IMR-90 (cell line): ENCODE measurements around the gene MPL. TPM values are rescaled to one million over a fixed set of nuclear protein-coding genes. Genes with fewer than 3 reads are reported as not detected.

ENCODE experiments used
- ATAC-seq: fragments of 200-7000 bp; cut with Tn5 transposase; 2 replicates; pipeline ENCODE4 v1.9.1; 2020; ENCODE audit warnings: low read depth, mild to moderate bottlenecking, moderate library complexity
- BruUV-seq: library from RNA; stranded (reverse); fragments of 400-500 nt; replicated peaks from 2 replicates; lab custom pipeline; 2021; lab: Mats Ljungman, UMichigan
- CTCF ChIA-PET: fragments of 300-600 bp; formaldehyde crosslinking; extraction: SDS; loops from one replicate; lab custom pipeline; 2021; ENCODE audit warnings: antibody characterized with exemption; lab: Yijun Ruan, JAX
- POLR2A ChIA-PET: fragments of 300-600 bp; sonication (Branson Sonifier 250); formaldehyde crosslinking; loops from one replicate; lab custom pipeline; 2022; ENCODE audit warnings: antibody characterized with exemption; ENCODE audit not compliant: unreplicated experiment; lab: Charles Lee
- DNase-seq: peaks from one replicate; pipeline ENCODE4 v3.0.0; 2013
- H2AFZ ChIP-seq: replicated peaks from 2 replicates; pipeline ENCODE3; 2013; ENCODE audit warnings: low read length, mild to moderate bottlenecking; ENCODE audit not compliant: poor library complexity
- H2AK5ac ChIP-seq: 2 replicates; pipeline ENCODE4 v1.6.1; 2013; ENCODE audit warnings: low read depth, low read length, inconsistent platforms
- H2AK9ac ChIP-seq: replicated peaks from 2 replicates; pipeline ENCODE3; 2013; ENCODE audit warnings: mild to moderate bottlenecking, low read depth, low read length, moderate library complexity; ENCODE audit not compliant: poor library complexity
- H2BK120ac ChIP-seq: 2 replicates; pipeline ENCODE4 v1.6.1; 2013; ENCODE audit warnings: low read depth, low read length, inconsistent platforms
- H2BK15ac ChIP-seq: 3 replicates; pipeline ENCODE4 v1.6.1; 2013; ENCODE audit warnings: low read depth, low read length, inconsistent platforms
- H2BK20ac ChIP-seq: 2 replicates; pipeline ENCODE4 v1.6.1; 2013; ENCODE audit warnings: low read depth, mild to moderate bottlenecking, inconsistent platforms, low read length, moderate library complexity
- H2BK5ac ChIP-seq: 2 replicates; pipeline ENCODE4 v1.6.1; 2013; ENCODE audit warnings: mild to moderate bottlenecking, low read depth, low read length, inconsistent platforms; ENCODE audit not compliant: poor library complexity, severe bottlenecking
- H3K14ac ChIP-seq: replicated peaks from 2 replicates; pipeline ENCODE4 v1.6.1; 2013; ENCODE audit warnings: low read depth, low read length, inconsistent platforms
- H3K18ac ChIP-seq: 2 replicates; pipeline ENCODE4 v1.6.1; 2013; ENCODE audit warnings: low read depth, low read length, control low read depth
- H3K23ac ChIP-seq: 2 replicates; pipeline ENCODE4 v1.6.1; 2013; ENCODE audit warnings: low read depth, low read length, inconsistent platforms
- H3K27ac ChIP-seq: 2 replicates; pipeline ENCODE4 v1.5.1; 2013; ENCODE audit warnings: mild to moderate bottlenecking, control low read depth, low read length; ENCODE audit not compliant: insufficient read depth
- H3K27me3 ChIP-seq: 2 replicates; pipeline ENCODE4 v1.6.1; 2013; ENCODE audit warnings: low read length; ENCODE audit not compliant: control insufficient read depth, insufficient read depth
- H3K36me3 ChIP-seq: 2 replicates; pipeline ENCODE4 v1.6.1; 2013; ENCODE audit warnings: low read length, mixed read lengths; ENCODE audit not compliant: control insufficient read depth, insufficient read depth
- H3K4ac ChIP-seq: 2 replicates; pipeline ENCODE4 v1.6.1; 2013; ENCODE audit warnings: low read depth, low read length, inconsistent platforms
- H3K4me1 ChIP-seq: 2 replicates; pipeline ENCODE4 v1.6.1; 2013; ENCODE audit warnings: low read length, mixed read lengths; ENCODE audit not compliant: control insufficient read depth, insufficient read depth
- H3K4me2 ChIP-seq: 2 replicates; pipeline ENCODE4 v1.6.1; 2013; ENCODE audit warnings: low read depth, mild to moderate bottlenecking, control low read depth, low read length, moderate library complexity
- H3K4me3 ChIP-seq: 2 replicates; pipeline ENCODE4 v1.5.1; 2013; ENCODE audit warnings: low read depth, mild to moderate bottlenecking, control low read depth, low read length, moderate library complexity; ENCODE audit not compliant: insufficient read depth
- H3K56ac ChIP-seq: 2 replicates; pipeline ENCODE4 v1.6.1; 2013; ENCODE audit warnings: low read length, inconsistent platforms; ENCODE audit not compliant: insufficient read depth; ENCODE audit errors: extremely low read depth
- H3K79me1 ChIP-seq, 2 experiments: 2 replicates each; pipeline ENCODE4 v1.6.1; 2013; ENCODE audit warnings: low read length in 2 of 2, inconsistent platforms in 1 of 2, low read depth in 1 of 2
- H3K9ac ChIP-seq: 2 replicates; pipeline ENCODE4 v1.6.1; 2013; ENCODE audit warnings: low read depth, low read length, control low read depth
- H3K9me1 ChIP-seq: 2 replicates; pipeline ENCODE4 v1.6.1; 2013; ENCODE audit warnings: low read length, inconsistent platforms; ENCODE audit not compliant: insufficient read depth
- H3K9me3 ChIP-seq: 2 replicates; pipeline ENCODE4 v1.6.1; 2013; ENCODE audit warnings: low read length; ENCODE audit not compliant: control insufficient read depth, insufficient read depth
- H4K20me1 ChIP-seq: 2 replicates; pipeline ENCODE4 v1.6.1; 2013; ENCODE audit warnings: low read length, inconsistent platforms; ENCODE audit not compliant: insufficient read depth
- H4K5ac ChIP-seq: 2 replicates; pipeline ENCODE4 v1.6.1; 2013; ENCODE audit warnings: mild to moderate bottlenecking, low read depth, low read length, control low read depth
- H4K8ac ChIP-seq, 2 experiments: 2 replicates each; pipeline ENCODE4 v1.6.1; 2013; ENCODE audit warnings: low read depth in 2 of 2, low read length in 2 of 2, control low read depth in 1 of 2, inconsistent platforms in 1 of 2
- H4K91ac ChIP-seq: 2 replicates; pipeline ENCODE4 v1.6.1; 2013; ENCODE audit warnings: low read depth, low read length, inconsistent platforms; ENCODE audit not compliant: insufficient read depth
- BHLHE40 ChIP-seq: fragments of 150-350 bp; IDR thresholded peaks from 2 replicates; pipeline ENCODE4 v1.6.1; 2016; ENCODE audit warnings: mild to moderate bottlenecking, low read depth, low read length
- CTCF ChIP-seq: conservative IDR thresholded peaks from 2 replicates; pipeline ENCODE4 v1.5.1; 2012; ENCODE audit warnings: mild to moderate bottlenecking, low read depth, low read length, improper control_type of control experiment
- FOS ChIP-seq: fragments of 150-350 bp; IDR thresholded peaks from 2 replicates; pipeline ENCODE4 v1.6.1; 2016; ENCODE audit warnings: low read depth, low read length
- MAFK ChIP-seq: IDR thresholded peaks from 2 replicates; pipeline ENCODE4 v1.6.1; 2012; ENCODE audit warnings: low read depth, low read length, improper control_type of control experiment
- MXI1 ChIP-seq: IDR thresholded peaks from 2 replicates; pipeline ENCODE4 v1.6.1; 2012; ENCODE audit warnings: low read depth, mild to moderate bottlenecking, low read length, moderate library complexity, borderline replicate concordance
- NFE2L2 ChIP-seq: fragments of 150-350 bp; IDR thresholded peaks from 2 replicates; pipeline ENCODE4 v1.6.1; 2016; ENCODE audit warnings: low read depth, mild to moderate bottlenecking, low read length
- POLR2A ChIP-seq: IDR thresholded peaks from 2 replicates; pipeline ENCODE4 v1.6.1; 2012; ENCODE audit warnings: mild to moderate bottlenecking, low read depth, low read length
- RAD21 ChIP-seq: IDR thresholded peaks from 2 replicates; pipeline ENCODE4 v1.6.1; 2012; ENCODE audit warnings: low read length, improper control_type of control experiment
- SMC3 ChIP-seq: fragments of 150-350 bp; IDR thresholded peaks from 2 replicates; pipeline ENCODE4 v1.6.1; 2016; ENCODE audit warnings: low read depth, mild to moderate bottlenecking, antibody characterized with exemption, low read length, moderate library complexity
- USF2 ChIP-seq: fragments of 150-350 bp; IDR thresholded peaks from 2 replicates; pipeline ENCODE4 v1.6.1; 2017; ENCODE audit warnings: mild to moderate bottlenecking, antibody characterized with exemption, low read length, low read depth
- WGBS, 2 experiments: methylation state at CpG; one replicate each; pipeline versions ENCODE4 v1.1.5 to v1.1.7; 2013; ENCODE audit warnings: missing lambda C conversion rate in 2 of 2; ENCODE audit not compliant: insufficient read length in 1 of 2; ENCODE audit errors: extremely low coverage in 2 of 2; 5-methylcytosine and 5-hydroxymethylcytosine counted together
- dilution Hi-C: fragments of 300-500 bp; cut with HindIII; formaldehyde crosslinking; loops from one replicate; pipeline ENCODE4 v1.14.3; 2018; ENCODE audit warnings: low sequenced_read_pairs; ENCODE audit not compliant: unreplicated experiment
- in situ Hi-C: fragments of 300-500 bp; cut with MboI; formaldehyde crosslinking; loops from 3 replicates; pipeline ENCODE4 v1.14.3; 2019; ENCODE audit warnings: low sequenced_read_pairs, inconsistent platforms, mixed read lengths
- intact Hi-C: fragments of 100-400 bp; cut with micrococcal nuclease; formaldehyde crosslinking; loops from 2 replicates; pipeline ENCODE4 v1.10.0; 2022
- polyA plus RNA-seq, 3 experiments: library from polyadenylated mRNA; depleted of rRNA; stranded (reverse); fragments of >200 nt; gene quantifications; 2 replicates each; pipeline ENCODE4 v1.2.3, GENCODE V29; 2012; ENCODE audit warnings: low replicate concordance in 1 of 3
- total RNA-seq: library from RNA; depleted of rRNA; stranded (reverse); fragments of >200 nt; gene quantifications from 2 replicates; pipeline ENCODE4 v1.2.3, GENCODE V29; 2012

MPL gene
- total and polyA plus RNA-seq, 2 of the 4 experiments (the other 2 are of a cell fraction), result 0.12 TPM; not detected in 1

DNA sequence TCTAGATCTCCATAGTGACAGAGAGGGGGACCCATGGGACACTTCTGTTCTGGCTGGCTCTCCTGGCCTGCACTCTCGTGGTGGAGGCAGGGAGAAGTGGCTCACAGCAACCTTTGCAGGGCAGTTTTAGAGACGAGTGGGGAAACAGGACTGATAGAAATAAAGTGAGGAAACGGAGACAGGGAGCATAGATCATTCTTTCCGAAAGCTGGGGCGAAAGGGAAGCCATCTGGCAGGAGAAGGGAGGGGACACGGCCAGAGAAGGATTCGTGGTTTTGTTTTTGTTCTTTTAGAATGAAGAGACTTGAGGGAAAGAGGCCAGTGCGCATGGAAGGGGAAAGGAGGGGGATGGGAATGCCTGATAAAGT lies 33.3 kb upstream of the MPL start:
- no peak for TF ChIP-seq CTCF
- TF ChIP-seq FOS, result no peak
- TF ChIP-seq MAFK, result no peak
- TF ChIP-seq RAD21, result no peak
- no peak for TF ChIP-seq BHLHE40
- no peak for TF ChIP-seq POLR2A
- TF ChIP-seq NFE2L2, result no peak
- TF ChIP-seq USF2, result no peak
- no peak for TF ChIP-seq SMC3
- no peak for TF ChIP-seq MXI1
- no peaks in the 10 kb centered on the region for H3K9me1 ChIP-seq
- H3K18ac ChIP-seq, result no peak overlapping the region
- ChIA-PET CTCF (no interaction called here), POLR2A (no interaction called here)
- H2AFZ ChIP-seq, result no peak overlapping the region
- H4K20me1 ChIP-seq, result no peaks in the 10 kb centered on the region; the same call in 1 of the 2 replicates
- no peak overlapping the region for H3K27ac ChIP-seq
- H3K9me3 ChIP-seq, result no peaks in the 10 kb centered on the region
- no peak overlapping the region for H3K14ac ChIP-seq
- no peak overlapping the region for H2BK20ac ChIP-seq
- no peak overlapping the region for H4K8ac ChIP-seq
- H3K79me1 ChIP-seq, result no peaks in the 10 kb centered on the region
- in situ Hi-C loops, result no loop called here
- no peaks in the 10 kb centered on the region for H3K36me3 ChIP-seq
- H3K23ac ChIP-seq, result no peak overlapping the region
- H3K27me3 ChIP-seq, result peaks cover 6% of the 10 kb centered on the region; the same call in 1 of the 2 replicates
- H3K9ac ChIP-seq, result no peak overlapping the region
- H4K5ac ChIP-seq, result no peak overlapping the region
- dilution Hi-C loops, result no loop called here
- 30% methylated on average over 2 of the region's 8 CpGs; no CpG with 5 or more reads in 1 of the 2 experiments for WGBS, 2 experiments
- intact Hi-C loops, result no loop called here
- BruUV-seq, result no TSS peak
- H4K91ac ChIP-seq, result no peak overlapping the region
- ATAC-seq (no peak), DNase-seq (no peak)
- H3K56ac ChIP-seq, result no peak overlapping the region
- H2BK120ac ChIP-seq, result no peak overlapping the region
- no peak overlapping the region for H3K4me3 ChIP-seq
- no peak overlapping the region for H2BK5ac ChIP-seq
- no peak overlapping the region for H3K4me2 ChIP-seq
- no peak overlapping the region for H2AK5ac ChIP-seq
- H2AK9ac ChIP-seq, result no peak overlapping the region
- H2BK15ac ChIP-seq, result no peak overlapping the region
- H3K4me1 ChIP-seq, result peaks cover 4% of the 10 kb centered on the region; the same call in 1 of the 2 replicates
- H3K4ac ChIP-seq, result no peak overlapping the region
